ENCODE measurements around the gene PTEN.

DNA sequence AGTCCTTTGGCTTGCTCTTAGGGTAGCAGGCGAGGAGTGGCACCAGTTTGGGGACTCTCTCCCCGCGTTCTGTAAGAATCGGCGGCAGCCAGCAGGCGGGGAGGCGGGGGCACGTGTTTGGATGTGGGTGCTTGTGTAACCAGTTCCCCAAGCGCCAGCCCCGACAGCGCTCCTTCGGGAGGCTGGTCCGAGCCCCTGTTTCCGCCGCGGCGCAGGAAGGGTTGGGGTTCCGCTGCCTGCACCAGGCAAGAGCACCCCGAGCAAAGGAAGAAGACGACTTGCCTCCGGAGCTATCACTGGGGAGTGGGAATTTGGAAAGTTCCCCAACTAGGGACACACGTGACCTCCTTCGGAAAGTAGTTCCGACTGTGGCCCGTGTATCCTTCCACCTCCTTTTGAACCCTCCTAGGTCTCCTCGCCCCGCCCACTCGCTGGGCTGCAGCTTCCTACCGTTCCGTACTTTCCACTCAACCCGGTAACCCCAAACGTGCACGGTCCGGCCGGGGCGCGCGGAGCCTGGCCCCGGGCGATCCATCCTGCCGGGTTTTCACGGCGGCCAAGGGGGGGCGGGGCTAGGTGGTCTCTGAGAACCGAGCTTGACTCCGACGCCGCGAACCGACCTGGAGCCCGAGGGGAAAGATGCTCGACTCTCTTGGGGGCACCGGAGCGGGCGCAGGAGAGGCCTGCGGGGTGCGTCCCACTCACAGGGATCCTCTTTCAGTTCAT lies 1.3 kb upstream of the PTEN start:
- TF ChIP-seq, protein P1, sequence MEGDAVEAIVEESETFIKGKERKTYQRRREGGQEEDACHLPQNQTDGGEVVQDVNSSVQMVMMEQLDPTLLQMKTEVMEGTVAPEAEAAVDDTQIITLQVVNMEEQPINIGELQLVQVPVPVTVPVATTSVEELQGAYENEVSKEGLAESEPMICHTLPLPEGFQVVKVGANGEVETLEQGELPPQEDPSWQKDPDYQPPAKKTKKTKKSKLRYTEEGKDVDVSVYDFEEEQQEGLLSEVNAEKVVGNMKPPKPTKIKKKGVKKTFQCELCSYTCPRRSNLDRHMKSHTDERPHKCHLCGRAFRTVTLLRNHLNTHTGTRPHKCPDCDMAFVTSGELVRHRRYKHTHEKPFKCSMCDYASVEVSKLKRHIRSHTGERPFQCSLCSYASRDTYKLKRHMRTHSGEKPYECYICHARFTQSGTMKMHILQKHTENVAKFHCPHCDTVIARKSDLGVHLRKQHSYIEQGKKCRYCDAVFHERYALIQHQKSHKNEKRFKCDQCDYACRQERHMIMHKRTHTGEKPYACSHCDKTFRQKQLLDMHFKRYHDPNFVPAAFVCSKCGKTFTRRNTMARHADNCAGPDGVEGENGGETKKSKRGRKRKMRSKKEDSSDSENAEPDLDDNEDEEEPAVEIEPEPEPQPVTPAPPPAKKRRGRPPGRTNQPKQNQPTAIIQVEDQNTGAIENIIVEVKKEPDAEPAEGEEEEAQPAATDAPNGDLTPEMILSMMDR (IDR thresholded peaks at IDR 0.05; ENCODE audit: low read depth, low read length): no peak
- no peak for TF ChIP-seq EZH2phosphoT487 (IDR thresholded peaks at IDR 0.05; ENCODE audit: low read depth)
